ENCODE results near the gene HLX.

HLX gene

DNA sequence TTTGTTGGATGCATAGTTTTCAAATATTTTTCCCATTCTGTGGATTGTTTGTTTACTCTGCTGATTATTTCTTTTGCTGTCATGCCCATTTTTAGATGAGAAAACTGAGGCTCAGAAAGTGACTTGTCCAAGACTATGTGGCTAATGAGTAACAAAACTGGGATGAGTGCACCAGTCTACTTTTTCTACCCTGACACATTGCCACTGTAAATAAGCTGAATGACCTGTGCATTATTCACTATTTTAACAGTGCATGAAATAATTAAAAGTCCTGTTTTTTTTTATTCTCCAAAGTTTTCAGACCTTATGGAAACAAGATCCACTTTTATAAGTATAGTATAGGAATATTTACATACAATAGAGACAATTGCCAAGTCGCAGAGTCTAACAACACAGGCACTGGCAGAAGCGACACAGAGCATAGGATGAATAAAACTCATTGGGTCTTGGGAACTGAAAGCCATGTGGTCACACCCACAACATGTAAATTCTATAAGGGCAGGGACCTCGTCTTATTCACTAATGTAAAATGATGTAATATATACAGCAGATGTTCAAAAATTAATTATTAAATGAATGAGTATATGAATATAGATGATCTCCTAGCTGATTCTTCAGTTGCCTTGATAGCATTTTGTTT is 45.2 kb downstream of the HLX start:
- DNase-seq (ENCODE audit: low read depth in 3 of 3): no peak

DNA sequence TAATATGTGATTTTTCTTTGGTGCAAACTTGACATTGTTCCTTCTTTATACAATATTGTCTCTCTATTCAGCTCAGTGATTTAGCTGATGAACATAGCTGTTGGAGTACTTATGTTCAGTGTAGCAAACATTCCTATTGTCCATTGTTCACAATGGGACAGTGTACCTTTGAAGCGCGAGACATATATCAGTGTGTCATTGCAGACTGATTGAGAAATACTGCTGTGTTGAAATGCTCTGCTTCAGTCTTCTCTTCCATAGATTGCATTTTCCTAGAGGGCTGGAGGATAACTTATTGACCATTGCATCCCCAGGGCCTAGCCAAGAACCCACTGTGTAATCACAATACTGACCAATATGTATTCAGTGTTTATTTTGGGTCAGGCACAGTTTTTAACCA is 46.5 kb downstream of the HLX start:
- DNase-seq (ENCODE audit: low read depth in 3 of 3): no peak

DNA sequence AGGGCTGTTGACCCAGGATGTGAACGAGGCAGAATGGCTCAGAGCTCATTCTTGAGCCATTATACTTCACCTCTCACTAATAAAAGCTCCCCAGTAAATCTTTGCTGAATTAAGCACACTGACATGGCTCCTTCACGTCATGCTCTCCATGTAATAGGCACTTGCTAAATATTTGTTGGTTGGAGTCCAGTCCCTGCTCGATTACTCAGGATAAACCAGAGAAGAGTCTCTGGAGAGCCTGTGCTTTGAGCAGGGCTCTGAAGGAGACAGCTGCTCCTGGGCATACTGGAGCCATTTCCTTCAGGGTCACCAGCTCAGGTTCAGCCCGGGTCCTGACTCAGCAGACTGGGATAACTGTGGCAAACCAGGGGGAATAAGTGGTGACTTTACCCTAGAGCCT is 46.9 kb downstream of the HLX start:
- DNase-seq (ENCODE audit: low read depth in 3 of 3): no peak

DNA sequence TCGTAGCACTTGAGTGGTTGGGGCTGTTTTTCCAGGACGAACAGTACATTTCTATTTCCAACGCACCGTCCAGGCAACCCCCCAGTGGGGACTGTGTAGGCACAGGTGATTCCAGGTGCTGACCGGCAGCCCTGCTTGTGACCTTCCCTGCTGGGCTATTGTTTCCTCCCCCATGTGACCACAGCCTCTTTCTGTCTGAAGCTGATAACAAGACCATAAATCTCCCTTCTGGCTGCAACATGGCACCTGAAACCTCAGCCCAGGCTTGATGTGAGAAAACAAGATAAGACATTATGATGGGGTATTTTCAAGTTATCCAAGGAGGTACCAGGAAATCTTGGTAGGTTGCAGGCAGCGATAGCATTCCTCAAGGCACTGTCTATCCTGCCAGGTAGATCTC is 48.2 kb downstream of the HLX start:
- no peak for DNase-seq (ENCODE audit: low read depth in 3 of 3)

DNA sequence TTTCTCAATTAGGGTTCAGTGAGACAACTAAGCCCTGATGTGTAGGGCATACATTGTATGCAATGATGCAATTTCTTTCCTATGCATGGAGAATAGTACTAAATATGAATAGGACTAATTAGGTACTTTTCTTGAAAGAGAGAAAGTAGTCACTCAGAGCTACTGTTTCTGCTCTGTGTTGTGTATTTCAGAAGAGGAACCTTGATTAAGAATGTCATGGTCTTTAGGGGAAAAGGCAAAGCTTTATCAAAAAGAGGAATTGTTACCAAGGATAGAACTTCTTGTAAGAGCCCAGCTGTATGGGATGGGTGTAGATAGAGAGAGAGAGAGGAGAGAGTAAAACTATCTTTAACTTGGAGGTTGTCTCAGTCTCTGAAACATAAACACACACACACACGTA is 49.1 kb downstream of the HLX start:
- DNase-seq (ENCODE audit: low read depth in 3 of 3): no peak

DNA sequence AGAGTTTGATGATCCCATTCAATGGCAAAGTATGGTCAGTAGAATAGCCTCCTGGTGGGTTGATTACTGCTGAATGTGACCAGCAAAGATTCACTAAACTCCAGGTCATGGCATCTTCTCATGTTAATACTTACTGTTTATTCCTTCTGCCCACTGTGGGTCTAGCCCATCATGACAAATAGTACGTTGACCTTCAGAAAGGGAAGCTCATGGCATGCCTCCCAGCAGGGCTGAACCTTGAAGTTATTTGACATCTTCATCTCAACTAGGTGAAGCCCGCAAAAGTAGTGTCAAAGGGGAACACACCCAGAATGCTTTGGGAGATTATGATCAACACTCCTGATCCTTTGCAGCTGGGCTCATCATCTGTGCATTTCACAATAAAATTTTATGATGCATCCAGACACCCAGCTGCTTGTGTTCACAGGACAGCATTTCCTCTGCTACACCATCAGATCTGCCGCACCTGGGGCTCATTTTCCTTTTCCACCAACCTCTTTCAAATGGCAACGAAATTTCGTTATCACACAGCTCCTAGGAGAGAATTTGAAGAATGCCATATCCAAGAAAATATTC is 49.6 kb downstream of the HLX start:
- DNase-seq (ENCODE audit: low read depth in 3 of 3): no peak

DNA sequence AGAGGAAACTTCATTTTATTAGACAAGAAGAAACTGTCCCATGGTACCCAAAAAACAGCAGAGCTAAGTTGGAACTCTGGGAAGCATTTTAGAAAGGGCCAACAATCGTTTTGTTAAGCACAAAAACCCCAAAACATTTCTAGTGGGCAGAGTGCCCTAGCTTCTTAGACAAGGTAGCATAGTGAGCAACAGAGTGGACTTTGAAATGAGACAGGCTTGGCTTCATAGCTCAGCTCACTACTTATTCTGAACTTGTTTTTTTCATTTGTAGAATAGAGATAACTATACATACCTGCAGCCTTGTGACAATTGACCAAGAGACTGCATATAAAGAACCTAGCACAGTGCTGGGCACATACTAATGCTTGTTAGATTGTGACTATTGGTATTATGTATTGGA is 50.1 kb downstream of the HLX start:
- no peak for DNase-seq (ENCODE audit: low read depth in 3 of 3)
